GM04503 (cell line): ENCODE results near the gene NAPG.
A peak's percentile ranks its signal among the peaks of the same experiment; 100 is the strongest.
"Not testable (repeated sequence)": the region's sequence is repeated elsewhere in the genome, so short reads cannot be mapped to it uniquely, and the experiment has no call there.

Experiments
- DNase-seq: peaks from one replicate; pipeline ENCODE4 v3.0.0-alpha.2; 2012; ENCODE audit warnings: low read depth

NAPG gene

GRCh38 chr18:10525697-10526560 is at the start of gene NAPG:
TSS of gene NAPG (plus strand) at chr18:10526027. CDS start at chr18:10526103, 76 bp downstream.
- DNase-seq, result peak; percentile 78

DNA sequence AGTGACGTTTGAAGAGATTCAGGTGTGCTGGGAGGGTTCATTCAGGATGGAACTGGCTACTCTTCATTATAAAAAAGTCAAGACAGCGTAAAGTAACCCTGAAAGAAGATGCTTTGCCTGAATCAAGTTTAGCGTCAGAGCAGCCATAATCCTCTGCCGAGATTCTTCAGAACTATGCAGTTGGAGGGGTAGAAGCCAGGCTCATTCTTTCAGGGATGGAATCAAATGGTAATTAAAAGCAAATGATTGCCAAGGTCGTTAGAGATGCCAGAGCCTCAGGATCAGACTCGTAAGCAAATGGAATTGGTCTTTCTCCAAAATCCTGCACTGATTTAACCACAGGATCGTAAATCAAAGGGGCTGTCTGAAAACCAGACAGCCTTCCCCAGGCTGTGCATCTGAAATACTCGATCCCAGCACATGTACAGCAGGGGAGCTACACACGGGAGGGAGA is 49.5 kb upstream of the NAPG start:
- peak; percentile 76 for DNase-seq

- DNase-seq, result no peak
These were observed 48.5 kb upstream of the NAPG start for GRCh38 chr18:10477121-10477862.

- DNase-seq, result no peak
These were observed 48.0 kb upstream of the NAPG start for GRCh38 chr18:10477863-10478260.

DNA sequence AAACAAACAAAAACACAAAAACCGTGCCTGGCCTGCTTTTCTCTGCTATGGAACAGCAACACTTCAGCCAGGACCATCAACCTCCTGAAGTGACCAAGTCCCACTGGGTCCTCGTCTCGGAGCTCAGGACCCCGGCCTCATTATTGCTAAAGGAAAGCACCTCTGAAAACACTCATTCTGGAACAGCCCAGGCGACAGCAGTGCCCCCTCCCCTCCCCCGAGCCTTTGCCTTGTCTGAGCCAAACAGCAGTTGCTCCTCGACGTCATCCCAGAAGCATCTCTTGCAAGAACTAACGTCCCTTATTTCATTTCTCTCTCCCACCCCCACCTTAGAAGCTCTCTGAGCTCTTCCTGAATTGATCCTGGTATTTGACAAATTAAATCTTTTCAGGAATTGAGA is 44.0 kb upstream of the NAPG start:
- no peak for DNase-seq

GRCh38 chr18:10482363-10482984 is 43.4 kb upstream of the NAPG start:
- DNase-seq, result no peak

DNA sequence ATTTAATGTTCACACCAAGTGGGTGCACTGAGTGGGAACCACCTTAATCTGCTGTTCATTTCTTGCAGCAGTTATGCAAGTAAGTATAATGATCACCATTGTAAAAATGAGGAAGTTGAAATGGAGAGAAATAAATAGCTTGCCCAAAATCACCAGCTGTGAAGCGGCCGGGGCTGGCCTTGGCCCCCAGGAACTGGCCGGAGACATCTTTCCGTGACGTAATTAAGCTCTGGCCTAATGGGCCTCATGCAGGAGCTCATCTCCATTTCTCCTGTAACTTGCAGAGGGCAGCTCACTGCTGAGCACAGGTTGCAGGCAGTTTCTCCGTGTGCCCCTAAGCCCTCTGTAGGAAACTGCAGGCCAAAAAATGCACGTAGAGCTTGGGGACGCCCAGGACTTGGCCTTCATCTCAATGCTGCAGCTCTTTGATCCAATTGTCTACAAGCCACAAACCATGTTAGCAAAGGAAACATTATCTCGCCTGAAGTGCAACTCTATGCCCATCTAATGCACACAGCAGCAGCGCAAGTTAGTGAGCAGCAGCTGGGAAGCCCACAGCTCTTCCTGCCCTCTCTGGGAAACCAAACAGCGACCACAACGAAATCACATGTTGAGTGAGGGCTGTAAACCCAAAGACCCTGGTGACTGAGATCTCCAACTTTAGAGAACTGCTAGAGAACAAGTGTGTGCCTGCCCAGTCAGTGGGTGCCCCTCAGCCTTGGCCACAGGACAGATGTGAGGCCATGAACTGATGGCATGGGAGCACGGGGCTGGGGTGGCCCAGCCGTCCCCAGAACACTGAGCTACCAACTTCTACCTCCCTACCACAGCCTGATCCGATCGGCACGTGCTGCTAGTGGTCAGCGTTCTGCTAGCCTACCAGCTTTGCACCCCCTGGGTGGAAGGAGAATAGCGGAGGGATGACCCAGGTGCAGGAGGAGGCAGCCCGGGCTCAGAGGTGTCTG is 42.6 kb upstream of the NAPG start:
- DNase-seq, result no peak

DNA sequence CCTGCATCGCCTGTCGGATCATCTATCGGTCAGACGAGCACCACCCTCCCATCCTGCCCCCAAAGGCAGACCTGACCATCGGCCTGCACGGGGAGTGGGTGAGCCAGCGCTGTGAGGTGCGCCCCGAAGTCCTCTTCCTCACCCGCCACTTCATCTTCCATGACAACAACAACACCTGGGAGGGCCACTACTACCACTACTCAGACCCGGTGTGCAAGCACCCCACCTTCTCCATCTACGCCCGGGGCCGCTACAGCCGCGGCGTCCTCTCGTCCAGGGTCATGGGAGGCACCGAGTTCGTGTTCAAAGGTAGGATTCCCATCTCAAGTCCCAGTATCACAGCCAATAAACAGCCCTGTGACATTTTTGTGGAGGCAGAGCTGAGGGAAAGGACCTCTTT is 40.4 kb upstream of the NAPG start:
- DNase-seq, result no peak

DNA sequence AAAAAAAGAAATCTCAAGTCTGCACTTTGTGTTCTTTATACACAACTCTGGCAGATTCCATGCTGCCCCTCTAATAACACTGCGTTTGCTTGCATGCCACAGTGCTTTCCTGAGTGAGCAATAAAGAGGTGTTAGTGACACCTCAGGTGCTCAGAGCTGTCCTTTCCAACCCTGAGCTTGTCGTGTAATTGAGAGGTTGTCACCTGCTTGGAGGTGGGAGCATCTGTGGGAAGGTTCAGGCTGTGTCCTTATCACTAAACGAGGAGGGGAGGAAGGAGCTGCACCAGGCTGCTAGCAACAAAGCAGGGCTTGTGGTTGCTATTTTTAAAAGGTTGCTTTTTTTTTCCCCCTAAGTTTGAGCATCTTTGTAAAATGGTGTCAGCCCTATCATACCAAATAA is 39.5 kb upstream of the NAPG start:
- no peak for DNase-seq

- no peak for DNase-seq
These were observed 38.7 kb upstream of the NAPG start for GRCh38 chr18:10487154-10487553.

- DNase-seq, result no peak
These were observed 37.8 kb upstream of the NAPG start for GRCh38 chr18:10488017-10488416.

- no peak for DNase-seq
These were observed 35.2 kb upstream of the NAPG start for GRCh38 chr18:10490401-10491165.

GRCh38 chr18:10495936-10496335 is 29.9 kb upstream of the NAPG start:
- DNase-seq, result no peak

DNA sequence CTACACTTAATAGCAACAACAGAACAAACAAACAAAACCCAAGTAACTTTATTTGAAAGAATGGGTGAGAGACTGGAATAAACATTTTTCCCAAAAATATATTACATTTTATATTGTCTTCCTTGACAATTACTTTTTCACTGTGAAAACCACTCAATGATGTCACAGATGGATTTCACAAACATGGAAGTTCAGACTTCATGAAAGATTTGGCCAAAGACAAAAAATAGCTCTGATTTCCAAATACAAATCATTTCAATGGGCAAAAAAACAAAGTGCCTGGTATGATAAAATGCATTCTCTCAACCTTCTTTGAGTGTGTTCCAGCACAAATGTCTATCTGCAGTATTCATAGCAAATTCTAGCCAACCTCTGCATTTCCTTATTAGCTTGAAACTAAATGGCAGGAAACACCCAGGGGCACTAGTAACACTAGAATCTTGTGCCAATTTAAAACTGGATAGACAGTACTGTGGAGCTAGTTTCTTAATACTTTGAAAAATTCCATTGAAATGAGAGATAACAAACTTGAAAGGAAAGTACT is 28.5 kb upstream of the NAPG start:
- peak; percentile 82 for DNase-seq

DNA sequence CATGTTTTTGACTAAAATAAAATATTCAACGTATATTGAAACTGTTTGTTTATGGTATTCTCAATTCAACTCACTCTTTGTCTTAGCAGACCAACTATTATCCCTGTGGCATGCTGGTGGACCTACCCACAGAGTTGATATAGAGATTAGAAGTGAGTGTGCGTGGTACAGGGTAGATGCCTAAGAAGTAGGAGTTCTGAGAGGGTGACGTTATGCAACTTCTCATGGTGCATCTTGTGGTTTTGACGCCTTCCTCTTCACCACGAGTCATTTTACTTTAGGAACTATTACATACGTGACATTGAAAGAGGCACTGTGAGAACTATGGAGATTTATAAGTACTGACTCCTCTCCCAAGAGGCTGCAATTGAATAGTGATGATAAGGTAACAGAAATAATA is 26.6 kb upstream of the NAPG start:
- DNase-seq, result no peak

DNA sequence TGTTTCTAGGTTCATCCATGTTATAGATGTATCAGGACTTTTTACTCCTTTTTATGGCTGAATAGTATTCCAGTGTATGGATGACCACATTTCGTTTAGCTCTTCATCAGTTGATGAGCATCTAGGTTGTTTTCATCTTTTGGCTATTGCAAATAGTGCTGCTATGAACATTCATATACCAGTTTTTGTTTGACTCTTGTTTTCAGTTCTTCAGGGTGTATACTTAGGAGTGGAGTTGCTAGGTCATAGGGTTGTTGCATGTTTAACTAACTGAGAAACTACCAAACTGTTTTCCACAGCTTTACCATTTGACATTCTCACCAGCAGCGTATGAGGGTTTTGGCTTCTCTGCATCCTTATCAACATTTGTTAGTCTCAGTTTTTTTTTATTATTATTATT is 25.8 kb upstream of the NAPG start:
- DNase-seq, result no peak

- no peak for DNase-seq
These were observed 21.1 kb upstream of the NAPG start for GRCh38 chr18:10504723-10505122.

- not testable (repeated sequence) for DNase-seq
These were observed 19.9 kb upstream of the NAPG start for GRCh38 chr18:10505892-10506291.

DNA sequence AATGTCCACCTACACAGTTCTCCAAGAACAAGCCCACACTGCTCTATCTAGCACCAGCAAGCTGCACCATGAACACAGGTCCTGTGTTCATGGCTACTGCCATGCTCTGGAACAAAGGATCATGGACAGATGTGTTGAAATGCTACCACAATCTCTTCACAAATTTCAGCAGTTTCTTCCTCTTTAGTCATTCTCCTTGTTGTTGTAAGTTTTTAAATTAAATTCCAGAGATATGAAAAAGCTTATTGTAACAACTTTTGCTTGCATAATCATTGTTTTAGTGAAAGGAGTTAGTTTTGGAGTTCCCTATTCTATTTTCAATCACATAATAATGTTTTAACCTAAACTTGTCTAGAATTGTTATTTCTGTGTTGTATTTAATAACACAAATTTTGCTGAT is 17.2 kb upstream of the NAPG start:
- DNase-seq, result no peak

DNA sequence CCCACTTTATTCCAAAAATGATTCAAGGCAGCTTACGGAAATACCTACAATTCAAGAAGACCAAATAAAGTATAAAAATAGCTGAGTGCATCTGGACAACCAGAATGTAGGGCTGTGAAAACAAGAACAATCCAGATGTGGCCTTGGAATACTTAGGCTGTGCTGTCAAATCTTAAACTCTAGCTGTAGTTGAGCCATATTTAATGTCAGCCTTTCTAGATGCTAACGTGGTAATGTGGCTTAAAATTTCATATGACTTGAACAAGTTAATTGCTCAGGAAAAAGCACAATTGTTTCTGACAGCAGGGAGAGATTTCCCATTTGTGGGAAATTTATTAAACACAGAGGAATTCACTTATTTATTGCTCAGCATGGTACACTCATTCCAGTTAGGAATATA is 14.6 kb upstream of the NAPG start:
- no peak for DNase-seq

DNA sequence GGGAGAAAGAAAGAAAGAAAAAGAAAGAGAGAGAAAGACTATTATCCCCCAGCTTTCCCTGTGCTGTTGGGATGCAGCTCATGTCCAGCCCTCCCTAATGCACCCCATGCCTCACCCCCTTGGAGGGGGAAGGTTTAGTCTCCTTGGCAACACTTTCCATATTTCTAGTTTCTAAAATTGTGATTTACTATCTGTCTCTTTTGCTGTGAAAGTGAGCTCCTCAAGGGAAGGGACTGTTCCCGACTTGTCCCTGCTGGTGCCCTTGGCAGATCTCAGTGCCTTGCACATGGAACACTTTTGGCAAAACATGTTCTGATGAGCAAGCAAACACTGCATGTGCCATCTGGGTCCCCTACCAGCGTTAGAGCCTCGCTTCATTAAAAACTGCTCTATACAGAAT is 11.7 kb upstream of the NAPG start:
- DNase-seq, result no peak
